ENCODE data around the gene PBXIP1. TPM values are rescaled to one million over a fixed set of nuclear protein-coding genes. Genes with fewer than 3 reads are reported as not detected.

The PBXIP1 gene
- total RNA-seq, 4 donors from 2014 or later = 41.4 to 67.4 (median 61.3) TPM

GRCh38 chr1:154925335-154926170, 30.3 kb downstream of the PBXIP1 start:
- 100% methylated on average over 3 of the region's 3 CpGs for WGBS
- TF ChIP-seq POLR2AphosphoS5 (IDR thresholded peaks at IDR 0.05) (no peak), EP300 (IDR thresholded peaks at IDR 0.05) (no peak), POLR2A (IDR thresholded peaks at IDR 0.05) (no peak)
- TF ChIP-seq, protein P1, sequence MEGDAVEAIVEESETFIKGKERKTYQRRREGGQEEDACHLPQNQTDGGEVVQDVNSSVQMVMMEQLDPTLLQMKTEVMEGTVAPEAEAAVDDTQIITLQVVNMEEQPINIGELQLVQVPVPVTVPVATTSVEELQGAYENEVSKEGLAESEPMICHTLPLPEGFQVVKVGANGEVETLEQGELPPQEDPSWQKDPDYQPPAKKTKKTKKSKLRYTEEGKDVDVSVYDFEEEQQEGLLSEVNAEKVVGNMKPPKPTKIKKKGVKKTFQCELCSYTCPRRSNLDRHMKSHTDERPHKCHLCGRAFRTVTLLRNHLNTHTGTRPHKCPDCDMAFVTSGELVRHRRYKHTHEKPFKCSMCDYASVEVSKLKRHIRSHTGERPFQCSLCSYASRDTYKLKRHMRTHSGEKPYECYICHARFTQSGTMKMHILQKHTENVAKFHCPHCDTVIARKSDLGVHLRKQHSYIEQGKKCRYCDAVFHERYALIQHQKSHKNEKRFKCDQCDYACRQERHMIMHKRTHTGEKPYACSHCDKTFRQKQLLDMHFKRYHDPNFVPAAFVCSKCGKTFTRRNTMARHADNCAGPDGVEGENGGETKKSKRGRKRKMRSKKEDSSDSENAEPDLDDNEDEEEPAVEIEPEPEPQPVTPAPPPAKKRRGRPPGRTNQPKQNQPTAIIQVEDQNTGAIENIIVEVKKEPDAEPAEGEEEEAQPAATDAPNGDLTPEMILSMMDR (IDR thresholded peaks at IDR 0.05) = no peak
- Histone ChIP-seq H3K36me3 (peaks cover 81% of the 10 kb centered on the region), H3K4me1 (no peaks in the 10 kb centered on the region), H3K9me3 (no peaks in the 10 kb centered on the region), H3K27ac (no peak overlapping the region), H3K4me3 (no peak overlapping the region), H3K27me3 (no peaks in the 10 kb centered on the region)
- DNase-seq (ENCODE audit: low spot score in 2 of 2) = no peak

GRCh38 chr1:154923695-154924094, 32.2 kb downstream of the PBXIP1 start:
- no peak for DNase-seq (ENCODE audit: low spot score in 2 of 2)
- H3K4me1 ChIP-seq = no peaks in the 10 kb centered on the region
- H3K4me3 ChIP-seq = no peak overlapping the region
- WGBS = 85% methylated on average over 3 of the region's 3 CpGs
- H3K36me3 ChIP-seq = peaks cover 70% of the 10 kb centered on the region
- H3K9me3 ChIP-seq = no peaks in the 10 kb centered on the region
- H3K27ac ChIP-seq = no peak overlapping the region
- H3K27me3 ChIP-seq = no peaks in the 10 kb centered on the region
- TF ChIP-seq EP300 (IDR thresholded peaks at IDR 0.05) (no peak), POLR2AphosphoS5 (IDR thresholded peaks at IDR 0.05) (no peak), POLR2A (IDR thresholded peaks at IDR 0.05) (no peak)
- TF ChIP-seq, protein P1 (IDR thresholded peaks at IDR 0.05) = no peak

- Histone ChIP-seq H3K4me1 (peaks cover 21% of the 10 kb centered on the region), H3K27ac (no peak overlapping the region), H3K4me3 (no peak overlapping the region), H3K9me3 (no peaks in the 10 kb centered on the region), H3K36me3 (peaks cover 4% of the 10 kb centered on the region), H3K27me3 (no peaks in the 10 kb centered on the region)
- TF ChIP-seq POLR2AphosphoS5 (IDR thresholded peaks at IDR 0.05) = no peak
- TF ChIP-seq, protein P1 (IDR thresholded peaks at IDR 0.05) = no peak
- TF ChIP-seq POLR2A (IDR thresholded peaks at IDR 0.05) = no peak
- no peak for TF ChIP-seq EP300 (IDR thresholded peaks at IDR 0.05)
- 90% methylated on average over 3 of the region's 3 CpGs for WGBS
- DNase-seq (ENCODE audit: low spot score in 2 of 2) = no peak
Observed at GRCh38 chr1:154913273-154913672, 42.6 kb downstream of the PBXIP1 start.

DNA sequence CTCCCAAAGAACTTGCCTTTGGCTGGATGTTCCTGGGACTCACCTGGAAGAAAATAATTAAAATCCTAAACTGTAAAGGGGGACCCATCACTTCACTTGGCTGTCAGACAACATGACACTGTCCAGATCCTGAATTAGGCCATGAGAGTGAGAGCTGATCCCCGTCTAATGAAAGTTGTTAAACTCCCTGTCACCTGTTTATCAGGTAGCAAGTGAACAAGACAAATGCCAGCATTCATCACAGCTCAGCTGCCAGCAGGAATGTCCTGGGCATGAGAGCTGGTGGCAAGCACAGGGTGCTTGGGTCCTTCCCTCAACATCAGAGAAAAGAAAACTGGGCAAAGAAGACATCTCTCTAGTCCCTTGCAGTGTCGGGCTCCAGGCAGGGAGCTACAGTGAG, 43.1 kb downstream of the PBXIP1 start:
- Histone ChIP-seq H3K27me3 (no peaks in the 10 kb centered on the region), H3K27ac (peak overlapping the region; percentile 65), H3K4me3 (no peak overlapping the region), H3K36me3 (no peaks in the 10 kb centered on the region), H3K9me3 (no peaks in the 10 kb centered on the region), H3K4me1 (peaks cover 21% of the 10 kb centered on the region)
- WGBS = 80% methylated on average over 2 of the region's 2 CpGs
- peak in 1 of 2 donors; percentile 18 for DNase-seq (ENCODE audit: low spot score in 2 of 2)
- no peak for TF ChIP-seq EP300 (IDR thresholded peaks at IDR 0.05)
- TF ChIP-seq POLR2A (IDR thresholded peaks at IDR 0.05) = no peak

DNA sequence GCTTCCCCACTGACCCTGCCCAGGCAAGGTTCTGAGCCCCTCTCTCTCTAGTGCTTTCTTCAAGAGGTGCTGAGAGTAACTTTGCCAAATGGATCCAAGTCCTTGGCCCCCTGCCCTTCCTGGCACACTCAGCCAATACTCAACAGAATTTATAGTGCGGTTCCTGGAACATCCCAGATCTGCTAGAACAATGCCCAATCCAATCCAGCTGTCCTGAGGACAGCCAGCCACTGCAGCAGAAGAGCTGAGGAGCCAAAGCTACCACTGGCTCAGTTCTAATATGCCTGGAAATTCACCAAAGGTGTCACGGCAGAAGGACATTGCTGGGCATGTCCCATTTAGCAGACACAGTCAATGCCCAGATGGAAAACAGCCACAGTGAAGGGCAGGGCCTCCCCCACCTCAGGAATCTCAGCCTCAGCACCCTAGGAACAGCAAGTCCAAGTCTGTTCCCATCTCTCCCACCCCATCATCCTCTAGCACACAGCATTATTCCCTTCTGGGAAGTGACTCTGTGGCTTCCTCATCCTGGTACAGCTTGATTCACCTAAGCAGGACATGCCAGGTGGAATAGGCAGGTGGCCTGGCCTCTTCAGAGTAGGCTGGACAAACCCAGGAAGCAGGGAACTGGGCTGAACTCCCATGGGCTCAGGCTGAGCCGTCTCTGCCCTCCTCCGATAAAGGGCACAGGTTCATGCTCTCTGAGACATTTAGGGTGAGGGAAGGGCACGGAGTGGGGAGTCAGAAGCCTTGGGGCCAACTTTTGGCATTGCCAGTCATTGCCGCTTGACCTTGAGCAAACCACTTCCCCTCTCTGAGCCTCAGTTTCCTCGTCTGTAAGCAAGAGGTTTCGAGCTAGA, 44.0 kb downstream of the PBXIP1 start:
- peak overlapping the region; percentile 65 for H3K27ac ChIP-seq
- DNase-seq (ENCODE audit: low spot score in 2 of 2) = peak in 1 of 2 donors; percentile 64
- peaks cover 21% of the 10 kb centered on the region for H3K4me1 ChIP-seq
- no peak overlapping the region for H3K4me3 ChIP-seq
- no peaks in the 10 kb centered on the region for H3K36me3 ChIP-seq
- 75% methylated on average over 4 of the region's 8 CpGs for WGBS
- no peaks in the 10 kb centered on the region for H3K9me3 ChIP-seq
- TF ChIP-seq, protein P1 (IDR thresholded peaks at IDR 0.05) = no peak
- no peaks in the 10 kb centered on the region for H3K27me3 ChIP-seq

Measured in suprapubic skin (tissue), 4 donors.